Measurements from ENCODE around the gene ONECUT1.

DNA sequence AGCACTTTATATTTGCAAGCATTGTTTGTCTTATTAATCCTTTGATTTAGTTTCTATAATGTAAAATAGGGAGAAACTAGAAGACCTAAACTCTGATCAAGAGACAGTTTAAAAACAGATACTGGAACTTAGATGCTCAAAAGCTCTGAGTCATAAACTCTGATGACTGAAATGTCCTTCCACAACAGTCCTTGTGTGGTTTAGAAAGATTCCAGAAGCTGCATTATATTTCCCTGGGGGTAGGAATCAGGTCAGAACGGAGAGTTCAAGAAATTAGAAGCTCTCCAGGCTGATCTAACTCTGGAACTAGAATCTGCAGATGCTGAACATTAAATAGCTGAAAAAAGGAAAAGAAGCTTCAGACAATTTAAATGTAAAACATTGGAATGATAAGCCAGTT is 18.3 kb upstream of the ONECUT1 start:
- TF ChIP-seq, protein P1, sequence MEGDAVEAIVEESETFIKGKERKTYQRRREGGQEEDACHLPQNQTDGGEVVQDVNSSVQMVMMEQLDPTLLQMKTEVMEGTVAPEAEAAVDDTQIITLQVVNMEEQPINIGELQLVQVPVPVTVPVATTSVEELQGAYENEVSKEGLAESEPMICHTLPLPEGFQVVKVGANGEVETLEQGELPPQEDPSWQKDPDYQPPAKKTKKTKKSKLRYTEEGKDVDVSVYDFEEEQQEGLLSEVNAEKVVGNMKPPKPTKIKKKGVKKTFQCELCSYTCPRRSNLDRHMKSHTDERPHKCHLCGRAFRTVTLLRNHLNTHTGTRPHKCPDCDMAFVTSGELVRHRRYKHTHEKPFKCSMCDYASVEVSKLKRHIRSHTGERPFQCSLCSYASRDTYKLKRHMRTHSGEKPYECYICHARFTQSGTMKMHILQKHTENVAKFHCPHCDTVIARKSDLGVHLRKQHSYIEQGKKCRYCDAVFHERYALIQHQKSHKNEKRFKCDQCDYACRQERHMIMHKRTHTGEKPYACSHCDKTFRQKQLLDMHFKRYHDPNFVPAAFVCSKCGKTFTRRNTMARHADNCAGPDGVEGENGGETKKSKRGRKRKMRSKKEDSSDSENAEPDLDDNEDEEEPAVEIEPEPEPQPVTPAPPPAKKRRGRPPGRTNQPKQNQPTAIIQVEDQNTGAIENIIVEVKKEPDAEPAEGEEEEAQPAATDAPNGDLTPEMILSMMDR (IDR thresholded peaks at IDR 0.05) = no peak
- TF ChIP-seq POLR2A (IDR thresholded peaks at IDR 0.05) = no peak

Data from thyroid gland (tissue), 4 donors.